K562 (cell line): ENCODE measurements around the gene RECQL5. TPM values are rescaled to one million over a fixed set of nuclear protein-coding genes. Genes with fewer than 3 reads are reported as not detected.

ENCODE experiments used
- BRF2 ChIP-seq: IDR thresholded peaks from 3 replicates; pipeline ENCODE4 v1.6.1; 2011; ENCODE audit warnings: borderline replicate concordance, mild to moderate bottlenecking; ENCODE audit not compliant: insufficient read length, insufficient read depth
- CREM ChIP-seq: IDR thresholded peaks from 2 replicates; pipeline ENCODE4 v1.6.1; 2014; ENCODE audit warnings: antibody characterized with exemption, low read depth
- CSDE1 ChIP-seq, 2 experiments: fragments of 450-650 bp; IDR thresholded peaks; 2 replicates each; pipeline ENCODE4 v1.6.1; 2016; ENCODE audit warnings: mild to moderate bottlenecking in 1 of 2
- ELK1 ChIP-seq: sonication (generic); formaldehyde crosslinking; IDR thresholded peaks from 2 replicates; pipeline ENCODE4 v1.8.1; 2022; ENCODE audit warnings: missing genetic modification reagents
- FOS ChIP-seq: IDR thresholded peaks from 3 replicates; pipeline ENCODE4 v1.6.1; 2011; ENCODE audit not compliant: insufficient read length; ENCODE audit errors: extremely low read depth
- KAT7 ChIP-seq: sonication (generic); formaldehyde crosslinking; IDR thresholded peaks from 2 replicates; pipeline ENCODE4 v1.8.0; 2022; ENCODE audit warnings: missing genetic modification reagents, mild to moderate bottlenecking, borderline replicate concordance
- KAT8 ChIP-seq: fragments of 450-650 bp; IDR thresholded peaks from 2 replicates; pipeline ENCODE4 v1.6.1; 2016; ENCODE audit warnings: low read depth, mild to moderate bottlenecking
- MGA ChIP-seq: fragments of 450-650 bp; IDR thresholded peaks from 2 replicates; pipeline ENCODE4 v1.6.1; 2016; ENCODE audit warnings: mild to moderate bottlenecking, moderate library complexity
- RCOR1 ChIP-seq, 2 experiments: IDR thresholded peaks; 2 replicates each; pipeline ENCODE4 v1.6.1; 2012; ENCODE audit warnings: low read depth in 2 of 2, low read length in 2 of 2, borderline replicate concordance in 1 of 2, improper control_type of control experiment in 1 of 2
- RFX7 ChIP-seq: fragments of 250-450 bp; sonication (Bioruptor Pico); IDR thresholded peaks from 2 replicates; pipeline ENCODE4 v1.5.1; 2021; ENCODE audit warnings: mild to moderate bottlenecking
- ZFX ChIP-seq: sonication (generic); formaldehyde crosslinking; IDR thresholded peaks from 2 replicates; pipeline ENCODE4 v1.8.0; 2022; ENCODE audit warnings: mild to moderate bottlenecking, missing genetic modification reagents, moderate library complexity
- ZNF561 ChIP-seq: fragments of 450-650 bp; formaldehyde crosslinking; conservative IDR thresholded peaks from 2 replicates; pipeline ENCODE4 v1.4.0; 2020; ENCODE audit warnings: mild to moderate bottlenecking, moderate library complexity
- polyA plus RNA-seq, 8 experiments: library from polyadenylated mRNA; depleted of rRNA in 4 of 8; stranded (reverse) in 5 of 8; unstranded in 3 of 8; fragments of >200 nt; fragmentation: Nextera tagmentation in 2 of 8; fragmentation: Illumina TruSeq in 1 of 8; extraction: Ambion mirVana in 2 of 8; extraction: Trizol in 1 of 8; gene quantifications; 2 replicates each; pipeline versions ENCODE4 v1.2.1 to v1.2.3, GENCODE V29; 2011 to 2014; ENCODE audit warnings: inconsistent platforms in 1 of 8, missing spikeins in 1 of 8
- total RNA-seq, 7 experiments: library from RNA; depleted of rRNA in 6 of 7; stranded (reverse); fragments of >200 nt in 6 of 7; fragmentation: Illumina TruSeq in 2 of 7; extraction: Trizol in 2 of 7; gene quantifications; 2 replicates each; pipeline versions ENCODE4 v1.2.1 to v1.2.3, GENCODE V29; 2011 to 2021; ENCODE audit warnings: low replicate concordance in 1 of 7

RECQL5 gene
- total and polyA plus RNA-seq, 9 of the 15 experiments (the other 6 are each of a cell fraction or from before 2014, with no cell fraction given): 4.1 to 34.8 (median 16.4) TPM

GRCh38 chr17:75666959-75667790 lies at the start of gene RECQL5, which contains the start of gene SAP30BP (continued):
- TF ChIP-seq MGA (no peak), KAT7 (CRISPR knock-in tag) (0 out of 2 replicates have a peak, but pooled peaks have one; percentile 0), ELK1 (CRISPR knock-in tag) (no peak), FOS (peak; percentile 20), RFX7 (CRISPR knock-in tag) (no peak), ZNF561 (CRISPR knock-in tag) (0 out of 2 replicates have a peak, but pooled peaks have one; percentile 29), BRF2 (no peak), CREM (peak; percentile 99), ZFX (CRISPR knock-in tag) (peak; percentile 24; the same call in 1 of the 2 replicates), RCOR1 (IDR thresholded peaks at IDR 0.05; ENCODE audit: borderline replicate concordance in 1 of 2, low read depth in 2 of 2, low read length in 2 of 2) (0 out of 4 replicates have a peak, but pooled peaks of 1 of the 2 experiments have one; percentile 29), KAT8 (peak; percentile 73), CSDE1 (IDR thresholded peaks at IDR 0.05) (0 out of 4 replicates have a peak, but pooled peaks of 1 of the 2 experiments have one; percentile 22)
